Endothelial cell of umbilical vein (primary cell): Measurements from ENCODE around the gene C19orf67. TPM values are rescaled to one million over a fixed set of nuclear protein-coding genes. Genes with fewer than 3 reads are reported as not detected.

Experiments used
- BruUV-seq: library from RNA; stranded (reverse); fragments of 400-500 nt; replicated peaks from 2 replicates; lab custom pipeline; 2021; lab: Mats Ljungman, UMichigan
- CTCF ChIA-PET: fragments of 300-600, 350-600 bp; sonication (Branson Sonifier 250); formaldehyde crosslinking; loops from one replicate; lab custom pipeline; 2021; ENCODE audit warnings: antibody characterized with exemption, inconsistent platforms; lab: Charles Lee
- POLR2A ChIA-PET: fragments of 300-600, 350-600 bp; sonication (Branson Sonifier 250); formaldehyde crosslinking; loops from one replicate; lab custom pipeline; 2021; ENCODE audit warnings: antibody characterized with exemption, inconsistent platforms; lab: Charles Lee
- DNase-seq: peaks from one replicate; pipeline ENCODE4 v3.0.0-alpha.2; 2011; ENCODE audit warnings: low read depth, low spot score
- FAIRE-seq: peaks from 2 replicates; lab custom pipeline; 2011; peaks lifted over from hg19 to GRCh38; lab: Jason Lieb, UNC
- H2AFZ ChIP-seq: 2 replicates; pipeline ENCODE4 v1.6.0; 2012; ENCODE audit warnings: low read depth, low read length, control low read depth, inconsistent platforms
- H3K27ac ChIP-seq: 2 replicates; pipeline ENCODE4 v1.5.1; 2011; ENCODE audit warnings: low read depth, mild to moderate bottlenecking, control low read depth, low read length, moderate library complexity; ENCODE audit not compliant: insufficient read depth
- H3K27me3 ChIP-seq, 2 experiments: 2 replicates each; pipeline versions ENCODE4 v1.6.0 to v1.6.1; 2011; ENCODE audit warnings: low read length in 2 of 2, mixed read lengths in 1 of 2; ENCODE audit not compliant: control insufficient read depth in 2 of 2, insufficient read depth in 2 of 2
- H3K36me3 ChIP-seq, 2 experiments: 2 replicates in 1 of 2; 3 replicates in 1 of 2; pipeline ENCODE4 v1.5.1; 2011; ENCODE audit warnings: low read length in 2 of 2, mild to moderate bottlenecking in 1 of 2, moderate library complexity in 1 of 2; ENCODE audit not compliant: control insufficient read depth in 2 of 2, insufficient read depth in 2 of 2; ENCODE audit errors: extremely low read depth in 1 of 2
- H3K4me1 ChIP-seq: 3 replicates; pipeline ENCODE4 v1.5.1; 2011; ENCODE audit warnings: mild to moderate bottlenecking, low read length; ENCODE audit not compliant: control insufficient read depth, insufficient read depth; ENCODE audit errors: extremely low read depth
- H3K4me2 ChIP-seq: 2 replicates; pipeline ENCODE4 v1.6.1; 2011; ENCODE audit warnings: low read length, control low read depth, mixed read lengths; ENCODE audit not compliant: insufficient read depth
- H3K4me3 ChIP-seq, 3 experiments: fragments of 200-600 bp in 1 of 3; sonication (generic), shearing (Covaris generic) in 1 of 3; replicated peaks in 1 of 3; 2 replicates each; pipeline ENCODE4 v1.5.1; 2011 to 2016; ENCODE audit warnings: control low read depth in 3 of 3, low read length in 3 of 3, mild to moderate bottlenecking in 2 of 3, inconsistent platforms in 1 of 3, low read depth in 1 of 3, moderate library complexity in 1 of 3; ENCODE audit not compliant: insufficient read depth in 1 of 3
- H3K79me2 ChIP-seq: 2 replicates; pipeline ENCODE4 v1.6.0; 2012; ENCODE audit warnings: low read length, inconsistent platforms; ENCODE audit not compliant: control insufficient read depth, insufficient read depth
- H3K9ac ChIP-seq: replicated peaks from 2 replicates; pipeline ENCODE3; 2011; ENCODE audit warnings: low read length, control low read depth; ENCODE audit not compliant: insufficient read depth; ENCODE audit errors: extremely low read depth
- H3K9me1 ChIP-seq: replicated peaks from 3 replicates; pipeline ENCODE4 v1.6.0; 2011; ENCODE audit warnings: mild to moderate bottlenecking, low read length; ENCODE audit not compliant: control insufficient read depth, insufficient read depth; ENCODE audit errors: extremely low read depth
- H3K9me3 ChIP-seq: replicated peaks from 2 replicates; pipeline ENCODE4 v1.5.1; 2012; ENCODE audit warnings: low read length, inconsistent platforms; ENCODE audit not compliant: control insufficient read depth, insufficient read depth
- H4K20me1 ChIP-seq: replicated peaks from 2 replicates; pipeline ENCODE3; 2011; ENCODE audit warnings: mild to moderate bottlenecking, low read length; ENCODE audit not compliant: control insufficient read depth, insufficient read depth; ENCODE audit errors: extremely low read depth
- CTCF ChIP-seq, 2 donors: IDR thresholded peaks; 1 replicate in 1 of 2; 2 replicates in 1 of 2; pipeline ENCODE4 v1.5.1; 2011; ENCODE audit warnings: low read length in 2 of 2, mild to moderate bottlenecking in 2 of 2, moderate library complexity in 2 of 2, control low read depth in 1 of 2, inconsistent platforms in 1 of 2, low read depth in 1 of 2; ENCODE audit not compliant: insufficient read depth in 1 of 2; ENCODE audit errors: extremely low read depth in 1 of 2
- EZH2 ChIP-seq: IDR thresholded peaks from 2 replicates; pipeline ENCODE4 v1.6.1; 2012; ENCODE audit warnings: borderline replicate concordance, low read depth, mild to moderate bottlenecking, moderate library complexity, low read length, inconsistent platforms; ENCODE audit not compliant: severe bottlenecking
- POLR2A ChIP-seq: IDR thresholded peaks from 2 replicates; pipeline ENCODE4 v1.6.1; 2012; ENCODE audit warnings: low read depth, mild to moderate bottlenecking, control low read depth, low read length
- dilution Hi-C: fragments of 300-500 bp; cut with MboI; formaldehyde crosslinking; loops from one replicate; pipeline ENCODE4 v1.15.0; 2019; ENCODE audit warnings: low sequenced_read_pairs; ENCODE audit not compliant: extremely low pct_ligation_motif_present
- intact Hi-C: fragments of 100-400 bp; cut with micrococcal nuclease; formaldehyde crosslinking; loops from one replicate; pipeline ENCODE4 v1.10.0; 2022
- polyA plus RNA-seq, 4 experiments: library from polyadenylated mRNA; depleted of rRNA in 3 of 4; stranded (reverse) in 3 of 4; unstranded in 1 of 4; fragments of >200 nt; gene quantifications; 2 replicates each; pipeline versions ENCODE4 v1.2.1 to v1.2.3, GENCODE V29; 2011 to 2012; ENCODE audit warnings: missing spikeins in 1 of 4
- total RNA-seq: library from RNA; stranded (reverse); gene quantifications from 2 replicates; pipeline ENCODE4 v1.2.3, GENCODE V29; 2021

Gene C19orf67
- total and polyA plus RNA-seq, 2 donors (not counting 3 experiments of a cell fraction or from before 2014, with no cell fraction given): 0.55 TPM; not detected in 1

- no peak overlapping the region for H3K9ac ChIP-seq
- no peaks in the 10 kb centered on the region for H3K79me2 ChIP-seq
- dilution Hi-C loops: no loop called here
- H3K27me3 ChIP-seq: peaks cover 7 to 8% of the 10 kb centered on the region in 2 experiments
- no peak overlapping the region for H2AFZ ChIP-seq
- TF ChIP-seq POLR2A (no peak), EZH2 (no peak), CTCF (IDR thresholded peaks at IDR 0.05; ENCODE audit: extremely low read depth in 1 of 2, insufficient read depth in 1 of 2, low read depth in 1 of 2, low read length in 2 of 2) (peak; percentile 67 to 87)
- intact Hi-C loops: loop anchor here (5.0 kb wide), 1 partner anchor 177 kb away; no protein-coding TSS in a partner anchor
- no peak for FAIRE-seq
- ChIA-PET CTCF (interaction anchor here (0.6 to 4.6 kb wide), 40 partner anchors 8 to 534 kb away, joined by 3 to 58 read pairs (median 5); partner anchors contain the start of genes ASF1B, IL27RA, MISP3 and NANOS3), POLR2A (interaction anchor here (0.6 kb wide), 1 partner anchor 1053 kb away, joined by 3 read pairs; no protein-coding TSS in a partner anchor)
- H4K20me1 ChIP-seq: no peaks in the 10 kb centered on the region
- H3K9me3 ChIP-seq: no peaks in the 10 kb centered on the region
- no peak overlapping the region for H3K27ac ChIP-seq
- H3K4me1 ChIP-seq: no peaks in the 10 kb centered on the region
- no TSS peak for BruUV-seq
- H3K4me3 ChIP-seq: no peak overlapping the region
- no peaks in the 10 kb centered on the region for H3K9me1 ChIP-seq
- H3K4me2 ChIP-seq: no peak overlapping the region
- H3K36me3 ChIP-seq: no peaks in the 10 kb centered on the region
- DNase-seq: no peak
These were observed 26.5 kb downstream of the C19orf67 start for GRCh38 chr19:14059093-14059480.
